ENCODE measurements around the gene LRRC8E.

Gene LRRC8E

DNA sequence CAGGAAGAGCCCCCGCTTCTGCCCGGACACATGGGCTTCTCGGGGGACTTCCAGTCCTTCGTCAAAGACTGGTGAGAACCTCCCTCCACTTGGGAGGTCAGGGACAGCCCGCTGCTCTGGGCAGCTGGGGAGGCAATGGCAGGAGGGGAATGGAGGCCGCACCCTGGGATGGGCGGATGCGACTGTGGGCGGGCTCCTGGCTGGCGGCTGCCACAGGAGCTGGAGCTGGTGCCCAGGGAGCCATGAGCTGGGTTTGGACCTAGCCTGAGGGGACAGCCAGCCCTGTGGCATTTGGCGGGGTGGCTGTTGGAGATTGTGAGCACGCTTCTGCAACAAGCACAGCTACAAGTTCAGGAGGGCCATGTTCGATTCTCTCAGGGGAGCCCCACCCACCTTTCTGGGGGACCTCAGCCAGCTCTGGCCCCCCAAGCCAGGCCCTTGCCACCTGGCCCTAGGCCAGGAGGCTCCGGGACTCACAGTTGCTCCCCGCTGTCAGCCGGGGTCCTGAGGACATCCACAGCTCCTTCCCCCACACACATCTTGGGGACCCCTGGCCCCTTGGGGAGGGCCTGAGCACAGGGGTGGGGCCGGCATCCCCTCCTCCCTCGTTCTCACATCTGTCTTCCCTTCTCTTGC is 23.3 kb downstream of the LRRC8E start:
- H3K9ac ChIP-seq = no peak overlapping the region
- H3K79me2 ChIP-seq (ENCODE audit: insufficient read depth, low read depth) = peaks cover 5% of the 10 kb centered on the region
- H3K4me2 ChIP-seq = no peak overlapping the region
- TF ChIP-seq, protein P1, sequence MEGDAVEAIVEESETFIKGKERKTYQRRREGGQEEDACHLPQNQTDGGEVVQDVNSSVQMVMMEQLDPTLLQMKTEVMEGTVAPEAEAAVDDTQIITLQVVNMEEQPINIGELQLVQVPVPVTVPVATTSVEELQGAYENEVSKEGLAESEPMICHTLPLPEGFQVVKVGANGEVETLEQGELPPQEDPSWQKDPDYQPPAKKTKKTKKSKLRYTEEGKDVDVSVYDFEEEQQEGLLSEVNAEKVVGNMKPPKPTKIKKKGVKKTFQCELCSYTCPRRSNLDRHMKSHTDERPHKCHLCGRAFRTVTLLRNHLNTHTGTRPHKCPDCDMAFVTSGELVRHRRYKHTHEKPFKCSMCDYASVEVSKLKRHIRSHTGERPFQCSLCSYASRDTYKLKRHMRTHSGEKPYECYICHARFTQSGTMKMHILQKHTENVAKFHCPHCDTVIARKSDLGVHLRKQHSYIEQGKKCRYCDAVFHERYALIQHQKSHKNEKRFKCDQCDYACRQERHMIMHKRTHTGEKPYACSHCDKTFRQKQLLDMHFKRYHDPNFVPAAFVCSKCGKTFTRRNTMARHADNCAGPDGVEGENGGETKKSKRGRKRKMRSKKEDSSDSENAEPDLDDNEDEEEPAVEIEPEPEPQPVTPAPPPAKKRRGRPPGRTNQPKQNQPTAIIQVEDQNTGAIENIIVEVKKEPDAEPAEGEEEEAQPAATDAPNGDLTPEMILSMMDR (conservative IDR thresholded peaks at IDR 0.05; ENCODE audit: low read depth, low read length) = no peak
- H3K36me3 ChIP-seq (ENCODE audit: insufficient read depth) = no peaks in the 10 kb centered on the region
- no peak overlapping the region for H3K4me3 ChIP-seq (IDR thresholded peaks at IDR 0.05; ENCODE audit: insufficient read depth, low read depth, low read length)
- no peak overlapping the region for H2AFZ ChIP-seq (ENCODE audit: low read depth)
- H4K20me1 ChIP-seq (ENCODE audit: insufficient read depth) = no peaks in the 10 kb centered on the region
- no peak overlapping the region for H3K27ac ChIP-seq
- peaks cover 9% of the 10 kb centered on the region for H3K27me3 ChIP-seq (ENCODE audit: insufficient read depth, low read depth)
- no peaks in the 10 kb centered on the region for H3K4me1 ChIP-seq (ENCODE audit: low read depth, poor library complexity, severe bottlenecking)

DNA sequence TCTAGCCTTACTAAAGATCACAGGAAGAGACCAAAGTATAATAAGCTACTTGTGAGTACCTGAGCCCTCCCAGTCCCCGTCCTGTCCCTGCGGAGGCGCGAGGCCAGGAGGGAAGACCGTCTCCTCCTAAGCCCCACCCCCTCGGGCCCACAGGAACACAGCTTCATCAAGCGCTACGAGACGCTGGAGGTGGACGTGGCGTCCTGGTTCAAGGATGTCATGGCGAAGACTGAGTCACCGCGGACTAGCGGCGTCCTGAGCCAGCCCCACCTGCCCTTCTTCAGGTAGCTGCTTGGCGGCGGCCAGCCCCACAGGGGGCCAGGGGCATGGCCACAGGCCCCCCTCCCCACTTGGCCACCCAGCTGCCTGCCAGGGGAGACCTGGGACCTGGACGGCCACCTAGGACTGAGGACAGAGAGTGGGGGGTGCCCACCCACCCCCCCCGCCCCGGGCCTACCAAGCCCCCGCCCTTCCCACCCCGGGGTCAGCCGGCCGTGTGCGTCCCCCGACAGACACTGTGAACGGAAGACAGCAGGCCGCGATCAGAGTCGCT is 23.9 kb downstream of the LRRC8E start:
- TF ChIP-seq, protein P1 (conservative IDR thresholded peaks at IDR 0.05; ENCODE audit: low read depth, low read length) = no peak
- Histone ChIP-seq H3K4me1 (ENCODE audit: low read depth, poor library complexity, severe bottlenecking) (no peaks in the 10 kb centered on the region), H2AFZ (ENCODE audit: low read depth) (no peak overlapping the region), H3K79me2 (ENCODE audit: insufficient read depth, low read depth) (no peaks in the 10 kb centered on the region; the same call in 1 of the 2 replicates), H4K20me1 (ENCODE audit: insufficient read depth) (no peaks in the 10 kb centered on the region), H3K4me3 (IDR thresholded peaks at IDR 0.05; ENCODE audit: insufficient read depth, low read depth, low read length) (no peak overlapping the region), H3K36me3 (ENCODE audit: insufficient read depth) (no peaks in the 10 kb centered on the region), H3K27ac (no peak overlapping the region), H3K9ac (no peak overlapping the region), H3K4me2 (no peak overlapping the region), H3K27me3 (ENCODE audit: insufficient read depth, low read depth) (peaks cover 14% of the 10 kb centered on the region)

DNA sequence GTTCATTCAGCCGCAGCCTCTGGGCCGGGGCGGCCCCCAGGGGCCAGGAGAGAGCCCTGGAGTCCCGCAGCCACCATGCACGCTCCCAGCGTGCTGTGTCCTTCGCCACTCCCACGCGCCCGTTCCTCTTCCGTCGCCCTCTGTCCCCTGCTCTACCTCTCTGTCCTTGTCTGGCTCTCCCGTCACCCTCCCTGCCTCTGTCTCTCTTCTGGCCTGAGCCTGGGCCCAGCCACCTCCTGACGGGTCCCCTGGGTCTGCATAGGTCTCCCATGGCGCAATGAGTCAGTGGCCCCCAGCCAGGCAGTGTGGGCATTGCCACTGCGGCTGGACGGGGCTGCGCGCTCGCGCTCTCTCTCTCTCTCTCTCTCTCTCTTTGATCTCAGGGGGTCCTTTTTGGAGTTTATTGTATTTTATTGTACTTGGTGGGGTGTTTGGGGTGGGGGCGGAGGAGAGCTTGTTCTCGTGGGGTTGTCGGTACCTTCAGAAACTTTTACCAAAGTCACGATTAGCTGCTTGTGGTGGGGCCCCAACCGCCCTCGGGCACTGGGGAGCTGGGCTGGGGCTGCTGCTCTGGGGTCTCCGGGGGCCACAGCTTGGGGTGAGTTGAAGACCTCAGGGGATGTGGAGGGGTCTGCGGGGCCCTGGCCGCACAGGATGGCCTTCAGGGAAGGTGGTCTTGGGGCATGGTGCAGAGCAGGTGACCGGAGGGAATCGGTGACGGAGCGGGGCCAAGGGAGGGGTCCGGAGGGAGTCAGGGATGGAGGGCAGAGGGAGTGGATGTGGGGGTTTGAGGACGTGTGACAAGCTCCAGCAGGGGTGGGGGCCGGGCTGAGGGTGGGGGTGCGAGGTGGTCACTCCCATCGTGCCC is 24.6 kb downstream of the LRRC8E start:
- Histone ChIP-seq H3K4me2 (no peak overlapping the region), H3K36me3 (ENCODE audit: insufficient read depth) (no peaks in the 10 kb centered on the region), H3K4me1 (ENCODE audit: low read depth, poor library complexity, severe bottlenecking) (no peaks in the 10 kb centered on the region), H3K9ac (no peak overlapping the region), H2AFZ (ENCODE audit: low read depth) (no peak overlapping the region), H3K79me2 (ENCODE audit: insufficient read depth, low read depth) (no peaks in the 10 kb centered on the region), H3K27me3 (ENCODE audit: insufficient read depth, low read depth) (peaks cover 19% of the 10 kb centered on the region), H4K20me1 (ENCODE audit: insufficient read depth) (no peaks in the 10 kb centered on the region), H3K27ac (no peak overlapping the region), H3K4me3 (IDR thresholded peaks at IDR 0.05; ENCODE audit: insufficient read depth, low read depth, low read length) (no peak overlapping the region)
- TF ChIP-seq, protein P1 (conservative IDR thresholded peaks at IDR 0.05; ENCODE audit: low read depth, low read length) = no peak

DNA sequence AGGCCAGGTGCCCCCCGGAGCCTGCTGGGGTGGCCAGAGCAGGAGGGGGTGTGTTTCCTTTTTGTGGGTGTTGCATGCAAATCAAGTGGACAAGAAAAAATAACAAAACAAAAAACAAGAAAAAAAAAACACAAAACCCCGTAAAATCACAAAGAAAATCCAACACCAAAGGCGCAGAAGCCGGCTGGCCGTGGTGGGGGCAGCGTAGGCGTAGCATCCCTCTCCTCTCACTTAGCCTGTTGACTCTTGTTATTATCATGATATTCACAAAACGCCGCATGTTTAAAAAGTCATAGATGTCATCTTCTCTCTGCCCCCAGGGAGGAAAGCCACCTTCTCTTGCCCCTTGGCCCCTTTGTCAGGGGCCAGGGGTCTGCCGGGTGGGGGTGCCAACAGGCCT is 25.3 kb downstream of the LRRC8E start:
- H3K4me1 ChIP-seq (ENCODE audit: low read depth, poor library complexity, severe bottlenecking) = no peaks in the 10 kb centered on the region
- H3K4me2 ChIP-seq = no peak overlapping the region
- no peaks in the 10 kb centered on the region for H3K36me3 ChIP-seq (ENCODE audit: insufficient read depth)
- H3K9ac ChIP-seq = no peak overlapping the region
- no peaks in the 10 kb centered on the region for H3K79me2 ChIP-seq (ENCODE audit: insufficient read depth, low read depth)
- no peak overlapping the region for H2AFZ ChIP-seq (ENCODE audit: low read depth)
- H3K27ac ChIP-seq = no peak overlapping the region
- H3K4me3 ChIP-seq (IDR thresholded peaks at IDR 0.05; ENCODE audit: insufficient read depth, low read depth, low read length) = no peak overlapping the region
- H4K20me1 ChIP-seq (ENCODE audit: insufficient read depth) = no peaks in the 10 kb centered on the region
- TF ChIP-seq, protein P1 (conservative IDR thresholded peaks at IDR 0.05; ENCODE audit: low read depth, low read length) = no peak
- peaks cover 27% of the 10 kb centered on the region for H3K27me3 ChIP-seq (ENCODE audit: insufficient read depth, low read depth)

Data from KMS-11 (cell line).